ENCODE data around the gene CCDC146. TPM values are rescaled to one million over a fixed set of nuclear protein-coding genes. Genes with fewer than 3 reads are reported as not detected.

Gene CCDC146
- total and polyA plus RNA-seq, 4 donors, result 1.3 to 3.9 (median 3.1) TPM

DNA sequence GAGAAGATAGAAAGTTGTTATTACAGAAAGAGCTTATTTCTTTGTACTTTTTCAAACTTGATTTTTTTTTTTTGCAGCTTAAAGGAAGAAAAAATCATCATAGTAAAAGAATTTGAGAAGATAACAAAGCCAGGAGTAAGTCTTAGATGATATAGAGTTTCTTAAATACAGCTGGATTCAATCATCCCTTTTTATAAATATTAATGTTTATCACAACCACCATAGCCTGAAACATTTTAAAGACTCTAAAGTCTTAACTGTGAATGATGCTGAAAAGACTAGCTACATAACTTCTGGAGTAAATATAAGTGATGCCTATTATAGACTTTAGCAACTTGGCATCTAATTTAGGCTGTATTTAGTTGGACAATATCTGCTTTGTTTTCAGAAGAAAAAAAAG is 132.0 kb downstream of the CCDC146 start:
- TF ChIP-seq FOXA2 (IDR thresholded peaks at IDR 0.05) (no peak), TAF1 (conservative IDR thresholded peaks at IDR 0.05) (no peak), RAD21 (IDR thresholded peaks at IDR 0.05) (no peak), JUND (IDR thresholded peaks at IDR 0.05) (no peak), CTCF (IDR thresholded peaks at IDR 0.05; ENCODE audit: low read depth, low read length, missing input control) (no peak), RXRA (IDR thresholded peaks at IDR 0.05) (no peak), EGR1 (IDR thresholded peaks at IDR 0.05; ENCODE audit: low read depth in 2 of 2) (no peak), FOXA1 (IDR thresholded peaks at IDR 0.05) (no peak), YY1 (IDR thresholded peaks at IDR 0.05) (no peak), GABPA (IDR thresholded peaks at IDR 0.05 in 1 of 2, conservative IDR thresholded peaks at IDR 0.05 in 1 of 2) (no peak), HNF4G (IDR thresholded peaks at IDR 0.05) (no peak), SP1 (IDR thresholded peaks at IDR 0.05) (no peak)
- TF ChIP-seq, protein P1, sequence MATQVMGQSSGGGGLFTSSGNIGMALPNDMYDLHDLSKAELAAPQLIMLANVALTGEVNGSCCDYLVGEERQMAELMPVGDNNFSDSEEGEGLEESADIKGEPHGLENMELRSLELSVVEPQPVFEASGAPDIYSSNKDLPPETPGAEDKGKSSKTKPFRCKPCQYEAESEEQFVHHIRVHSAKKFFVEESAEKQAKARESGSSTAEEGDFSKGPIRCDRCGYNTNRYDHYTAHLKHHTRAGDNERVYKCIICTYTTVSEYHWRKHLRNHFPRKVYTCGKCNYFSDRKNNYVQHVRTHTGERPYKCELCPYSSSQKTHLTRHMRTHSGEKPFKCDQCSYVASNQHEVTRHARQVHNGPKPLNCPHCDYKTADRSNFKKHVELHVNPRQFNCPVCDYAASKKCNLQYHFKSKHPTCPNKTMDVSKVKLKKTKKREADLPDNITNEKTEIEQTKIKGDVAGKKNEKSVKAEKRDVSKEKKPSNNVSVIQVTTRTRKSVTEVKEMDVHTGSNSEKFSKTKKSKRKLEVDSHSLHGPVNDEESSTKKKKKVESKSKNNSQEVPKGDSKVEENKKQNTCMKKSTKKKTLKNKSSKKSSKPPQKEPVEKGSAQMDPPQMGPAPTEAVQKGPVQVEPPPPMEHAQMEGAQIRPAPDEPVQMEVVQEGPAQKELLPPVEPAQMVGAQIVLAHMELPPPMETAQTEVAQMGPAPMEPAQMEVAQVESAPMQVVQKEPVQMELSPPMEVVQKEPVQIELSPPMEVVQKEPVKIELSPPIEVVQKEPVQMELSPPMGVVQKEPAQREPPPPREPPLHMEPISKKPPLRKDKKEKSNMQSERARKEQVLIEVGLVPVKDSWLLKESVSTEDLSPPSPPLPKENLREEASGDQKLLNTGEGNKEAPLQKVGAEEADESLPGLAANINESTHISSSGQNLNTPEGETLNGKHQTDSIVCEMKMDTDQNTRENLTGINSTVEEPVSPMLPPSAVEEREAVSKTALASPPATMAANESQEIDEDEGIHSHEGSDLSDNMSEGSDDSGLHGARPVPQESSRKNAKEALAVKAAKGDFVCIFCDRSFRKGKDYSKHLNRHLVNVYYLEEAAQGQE (IDR thresholded peaks at IDR 0.05), result no peak
- TF ChIP-seq, protein P2, sequence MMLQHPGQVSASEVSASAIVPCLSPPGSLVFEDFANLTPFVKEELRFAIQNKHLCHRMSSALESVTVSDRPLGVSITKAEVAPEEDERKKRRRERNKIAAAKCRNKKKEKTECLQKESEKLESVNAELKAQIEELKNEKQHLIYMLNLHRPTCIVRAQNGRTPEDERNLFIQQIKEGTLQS (IDR thresholded peaks at IDR 0.05), result no peak
- TF ChIP-seq, protein P3, sequence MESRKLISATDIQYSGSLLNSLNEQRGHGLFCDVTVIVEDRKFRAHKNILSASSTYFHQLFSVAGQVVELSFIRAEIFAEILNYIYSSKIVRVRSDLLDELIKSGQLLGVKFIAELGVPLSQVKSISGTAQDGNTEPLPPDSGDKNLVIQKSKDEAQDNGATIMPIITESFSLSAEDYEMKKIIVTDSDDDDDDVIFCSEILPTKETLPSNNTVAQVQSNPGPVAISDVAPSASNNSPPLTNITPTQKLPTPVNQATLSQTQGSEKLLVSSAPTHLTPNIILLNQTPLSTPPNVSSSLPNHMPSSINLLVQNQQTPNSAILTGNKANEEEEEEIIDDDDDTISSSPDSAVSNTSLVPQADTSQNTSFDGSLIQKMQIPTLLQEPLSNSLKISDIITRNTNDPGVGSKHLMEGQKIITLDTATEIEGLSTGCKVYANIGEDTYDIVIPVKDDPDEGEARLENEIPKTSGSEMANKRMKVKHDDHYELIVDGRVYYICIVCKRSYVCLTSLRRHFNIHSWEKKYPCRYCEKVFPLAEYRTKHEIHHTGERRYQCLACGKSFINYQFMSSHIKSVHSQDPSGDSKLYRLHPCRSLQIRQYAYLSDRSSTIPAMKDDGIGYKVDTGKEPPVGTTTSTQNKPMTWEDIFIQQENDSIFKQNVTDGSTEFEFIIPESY (IDR thresholded peaks at IDR 0.05), result no peak
- TF ChIP-seq, protein P4, sequence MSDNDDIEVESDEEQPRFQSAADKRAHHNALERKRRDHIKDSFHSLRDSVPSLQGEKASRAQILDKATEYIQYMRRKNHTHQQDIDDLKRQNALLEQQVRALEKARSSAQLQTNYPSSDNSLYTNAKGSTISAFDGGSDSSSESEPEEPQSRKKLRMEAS (IDR thresholded peaks at IDR 0.05), result no peak
- Histone ChIP-seq H3K27me3 (ENCODE audit: control insufficient read depth in 4 of 4, insufficient read depth in 4 of 4, low read length in 3 of 4) (no peaks in the 10 kb centered on the region), H3K4me1 (ENCODE audit: control insufficient read depth in 4 of 4, insufficient read depth in 4 of 4, low read length in 3 of 4) (no peaks in the 10 kb centered on the region), H3K9me3 (ENCODE audit: control insufficient read depth in 4 of 4, low read length in 3 of 4) (no peaks in the 10 kb centered on the region), H3K9ac (ENCODE audit: low read depth in 1 of 2, low read length in 2 of 2) (no peak overlapping the region), H3K4me3 (ENCODE audit: low read depth in 1 of 3, low read length in 3 of 3) (no peak overlapping the region), H3K36me3 (ENCODE audit: control insufficient read depth in 4 of 4, insufficient read depth in 3 of 4, low read depth in 1 of 4, low read length in 3 of 4) (no peaks in the 10 kb centered on the region), H3K27ac (ENCODE audit: low read depth in 1 of 2, low read length in 2 of 2) (no peak overlapping the region)
- no peak for DNase-seq (ENCODE audit: low spot score)

- no peak overlapping the region for H3K27ac ChIP-seq (ENCODE audit: low read depth in 1 of 2, low read length in 2 of 2)
- no peaks in the 10 kb centered on the region for H3K4me1 ChIP-seq (ENCODE audit: control insufficient read depth in 4 of 4, insufficient read depth in 4 of 4, low read length in 3 of 4)
- H3K9me3 ChIP-seq (ENCODE audit: control insufficient read depth in 4 of 4, low read length in 3 of 4), result no peaks in the 10 kb centered on the region
- no peak for DNase-seq (ENCODE audit: low spot score)
- WGBS, result 91% methylated on average over 2 of the region's 2 CpGs
- no peak overlapping the region for H3K9ac ChIP-seq (ENCODE audit: low read depth in 1 of 2, low read length in 2 of 2)
- no peaks in the 10 kb centered on the region for H3K27me3 ChIP-seq (ENCODE audit: control insufficient read depth in 4 of 4, insufficient read depth in 4 of 4, low read length in 3 of 4)
- H3K36me3 ChIP-seq (ENCODE audit: control insufficient read depth in 4 of 4, insufficient read depth in 3 of 4, low read depth in 1 of 4, low read length in 3 of 4), result no peaks in the 10 kb centered on the region
- H3K4me3 ChIP-seq (ENCODE audit: low read depth in 1 of 3, low read length in 3 of 3), result no peak overlapping the region
- no peak for TF ChIP-seq TAF1 (conservative IDR thresholded peaks at IDR 0.05)
- TF ChIP-seq SP1 (IDR thresholded peaks at IDR 0.05), result no peak
- TF ChIP-seq NR2F2 (IDR thresholded peaks at IDR 0.05), result no peak
- TF ChIP-seq JUND (IDR thresholded peaks at IDR 0.05), result no peak
- TF ChIP-seq FOXA2 (IDR thresholded peaks at IDR 0.05), result no peak
- no peak for TF ChIP-seq GABPA (IDR thresholded peaks at IDR 0.05 in 1 of 2, conservative IDR thresholded peaks at IDR 0.05 in 1 of 2)
- TF ChIP-seq CTCF (IDR thresholded peaks at IDR 0.05; ENCODE audit: low read depth, low read length, missing input control), result no peak
- TF ChIP-seq RXRA (IDR thresholded peaks at IDR 0.05), result no peak
- TF ChIP-seq, protein P4 (IDR thresholded peaks at IDR 0.05), result no peak
- TF ChIP-seq, protein P3 (IDR thresholded peaks at IDR 0.05), result no peak
- no peak for TF ChIP-seq YY1 (IDR thresholded peaks at IDR 0.05)
- no peak for TF ChIP-seq HNF4A (conservative IDR thresholded peaks at IDR 0.05)
- TF ChIP-seq, protein P2 (IDR thresholded peaks at IDR 0.05), result no peak
- no peak for TF ChIP-seq HNF4G (IDR thresholded peaks at IDR 0.05)
- TF ChIP-seq FOXA1 (IDR thresholded peaks at IDR 0.05), result no peak
Observed at GRCh38 chr7:77254915-77255314, 132.5 kb downstream of the CCDC146 start.
